HUES6 (cell line): ENCODE measurements around the gene MMP21.

Experiments
- H3K27ac ChIP-seq: 2 replicates; pipeline ENCODE4 v1.7.0; 2013; ENCODE audit warnings: low read depth, mild to moderate bottlenecking, low read length, inconsistent platforms
- H3K27me3 ChIP-seq: 2 replicates; pipeline ENCODE4 v1.6.1; 2013; ENCODE audit warnings: low read length; ENCODE audit not compliant: control insufficient read depth, insufficient read depth
- H3K36me3 ChIP-seq: 2 replicates; pipeline ENCODE4 v1.6.1; 2013; ENCODE audit warnings: low read length; ENCODE audit not compliant: control insufficient read depth, insufficient read depth
- H3K4me1 ChIP-seq: 2 replicates; pipeline ENCODE4 v1.6.1; 2013; ENCODE audit warnings: low read length; ENCODE audit not compliant: control insufficient read depth, insufficient read depth
- H3K4me3 ChIP-seq: 2 replicates; pipeline ENCODE4 v1.5.1; 2013; ENCODE audit warnings: low read depth, low read length
- H3K9ac ChIP-seq: one replicate; pipeline ENCODE4 v1.6.1; 2013; ENCODE audit warnings: mild to moderate bottlenecking, low read length
- H3K9me3 ChIP-seq: 2 replicates; pipeline ENCODE4 v1.6.1; 2013; ENCODE audit warnings: low read depth, low read length; ENCODE audit not compliant: control insufficient read depth, insufficient read depth

MMP21 gene

DNA sequence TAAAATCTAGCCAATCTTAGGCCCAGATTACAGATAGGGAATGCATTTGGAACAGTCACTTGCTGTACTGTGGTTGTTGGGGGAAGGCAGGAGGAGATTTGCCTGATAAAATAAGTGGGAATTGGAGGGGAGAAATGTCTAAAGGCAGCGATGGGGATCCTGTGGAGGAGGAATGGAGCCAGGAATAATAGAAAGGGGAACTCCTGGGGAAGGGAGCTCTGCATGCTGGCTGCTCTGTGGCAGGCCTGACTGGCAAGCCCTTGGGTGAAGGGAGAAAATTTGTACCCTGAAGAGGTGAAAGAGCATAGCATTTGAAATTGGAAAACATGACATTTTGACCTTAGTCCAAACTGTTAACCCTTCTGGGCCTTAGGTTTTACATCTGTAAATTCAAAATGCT, 13.7 kb downstream of the MMP21 start:
- Histone ChIP-seq H3K27ac (no peak overlapping the region), H3K36me3 (peaks cover 86% of the 10 kb centered on the region), H3K9ac (no peak overlapping the region)

DNA sequence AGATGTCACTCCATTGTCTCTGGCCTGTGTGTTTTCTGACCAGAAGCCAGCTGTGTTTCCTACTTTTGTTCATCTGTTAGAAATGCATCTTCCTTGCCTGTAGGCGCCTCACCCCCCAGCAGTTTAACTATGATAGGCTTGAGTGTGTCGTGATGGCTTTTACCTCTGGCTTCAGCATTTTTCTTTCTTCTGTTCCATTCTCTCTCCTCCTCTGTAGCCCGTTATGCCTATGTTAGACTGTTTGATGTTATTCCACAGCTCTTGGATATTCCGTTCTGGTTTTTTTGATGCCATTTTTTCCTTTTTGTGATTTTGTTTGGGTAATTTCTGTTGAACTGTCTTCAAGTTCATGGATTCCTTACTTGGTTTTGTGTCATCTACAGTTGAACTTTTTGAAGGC, 17.9 kb downstream of the MMP21 start:
- Histone ChIP-seq H3K4me3 (no peak overlapping the region), H3K9me3 (no peaks in the 10 kb centered on the region), H3K36me3 (peaks cover 89% of the 10 kb centered on the region), H3K27me3 (no peaks in the 10 kb centered on the region), H3K9ac (no peak overlapping the region), H3K27ac (no peak overlapping the region), H3K4me1 (peaks cover 9% of the 10 kb centered on the region; the same call in 1 of the 2 replicates)

More for the DNA sequence above, 13.7 kb downstream of the MMP21 start:
- no peaks in the 10 kb centered on the region for H3K9me3 ChIP-seq
- H3K4me3 ChIP-seq = no peak overlapping the region
- peaks cover 9% of the 10 kb centered on the region; the same call in 1 of the 2 replicates for H3K4me1 ChIP-seq
- no peaks in the 10 kb centered on the region for H3K27me3 ChIP-seq

DNA sequence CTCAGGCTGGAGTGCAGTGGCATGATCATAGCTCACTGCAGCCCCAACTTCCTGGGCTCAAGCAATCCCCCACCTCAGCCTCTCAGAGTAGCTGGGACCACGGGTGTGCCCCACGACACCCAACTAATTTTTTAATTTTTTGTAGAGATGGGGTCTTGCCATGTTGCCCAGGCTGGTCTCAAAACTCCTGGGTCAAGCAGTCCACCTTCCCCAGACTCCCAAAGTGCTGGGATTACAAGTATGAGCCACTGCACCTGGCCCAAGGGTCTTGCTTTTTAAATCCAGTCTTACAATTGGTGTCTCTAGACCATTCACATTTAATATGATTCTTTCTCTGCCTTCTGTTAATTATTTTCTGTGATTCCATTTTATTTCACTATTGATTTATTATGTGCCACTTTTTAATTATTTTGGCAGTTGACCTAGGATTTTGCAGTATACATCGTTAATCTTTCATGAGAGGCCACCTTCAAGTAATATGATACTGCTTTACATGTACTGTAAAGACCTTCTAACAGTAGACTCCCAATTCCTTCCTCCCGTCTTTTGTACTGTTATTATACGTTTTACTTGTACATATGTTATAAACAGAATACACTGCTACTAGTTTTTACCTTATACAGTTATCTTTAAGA, 18.7 kb downstream of the MMP21 start:
- Histone ChIP-seq H3K4me3 (no peak overlapping the region), H3K36me3 (peaks cover 88% of the 10 kb centered on the region), H3K9ac (no peak overlapping the region)

DNA sequence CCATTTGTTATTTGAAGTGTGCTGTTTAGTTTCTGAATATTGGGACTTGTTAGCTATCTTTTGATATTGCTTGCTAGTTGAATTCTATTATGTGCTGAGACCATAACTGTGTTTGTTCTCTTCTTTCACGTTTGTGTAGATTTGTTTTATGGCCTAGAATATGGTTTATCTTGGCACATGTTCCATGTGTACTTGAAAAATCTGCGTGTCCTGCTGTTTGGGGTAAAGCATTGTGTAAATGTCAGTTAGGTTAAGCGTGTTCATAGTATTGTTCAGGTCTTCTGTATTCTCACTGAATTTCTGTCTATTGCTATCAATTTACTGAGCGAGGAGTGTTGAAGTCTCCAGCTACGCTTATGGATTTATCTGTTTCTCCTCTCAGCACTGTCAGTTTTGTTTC, 19.4 kb downstream of the MMP21 start:
- H3K36me3 ChIP-seq = peaks cover 88% of the 10 kb centered on the region
- H3K4me3 ChIP-seq = no peak overlapping the region

More for the DNA sequence above, 18.7 kb downstream of the MMP21 start:
- Histone ChIP-seq H3K9me3 (no peaks in the 10 kb centered on the region), H3K27ac (no peak overlapping the region), H3K4me1 (peaks cover 3% of the 10 kb centered on the region; the same call in 1 of the 2 replicates), H3K27me3 (no peaks in the 10 kb centered on the region)

DNA sequence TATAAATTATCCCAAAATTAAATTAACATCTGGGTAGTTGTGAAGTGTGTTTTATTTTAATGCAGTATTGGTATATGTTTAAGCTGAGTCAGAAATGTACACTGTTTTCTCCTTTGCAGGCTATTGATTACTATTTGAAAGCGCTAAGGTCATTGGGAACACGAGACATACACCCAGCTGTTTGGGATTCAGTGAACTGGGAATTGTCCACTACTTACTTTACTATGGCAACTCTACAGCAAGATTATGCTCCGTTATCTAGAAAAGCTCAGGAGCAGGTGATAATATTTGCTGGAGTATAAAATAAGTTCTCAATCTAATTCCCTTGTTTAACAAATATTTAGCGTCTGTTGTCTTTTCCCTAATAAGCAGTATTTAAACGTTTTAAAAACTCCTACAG, 28.2 kb downstream of the MMP21 start:
- H3K9me3 ChIP-seq = no peaks in the 10 kb centered on the region
- no peak overlapping the region for H3K27ac ChIP-seq
- H3K4me1 ChIP-seq = no peaks in the 10 kb centered on the region
- H3K27me3 ChIP-seq = no peaks in the 10 kb centered on the region
- H3K4me3 ChIP-seq = no peak overlapping the region
- H3K9ac ChIP-seq = no peak overlapping the region
- H3K36me3 ChIP-seq = peaks cover 97% of the 10 kb centered on the region

More for the DNA sequence above, 19.4 kb downstream of the MMP21 start:
- H3K27ac ChIP-seq = no peak overlapping the region
- H3K9ac ChIP-seq = no peak overlapping the region
- no peaks in the 10 kb centered on the region for H3K27me3 ChIP-seq
- H3K4me1 ChIP-seq = no peaks in the 10 kb centered on the region
- H3K9me3 ChIP-seq = no peaks in the 10 kb centered on the region

DNA sequence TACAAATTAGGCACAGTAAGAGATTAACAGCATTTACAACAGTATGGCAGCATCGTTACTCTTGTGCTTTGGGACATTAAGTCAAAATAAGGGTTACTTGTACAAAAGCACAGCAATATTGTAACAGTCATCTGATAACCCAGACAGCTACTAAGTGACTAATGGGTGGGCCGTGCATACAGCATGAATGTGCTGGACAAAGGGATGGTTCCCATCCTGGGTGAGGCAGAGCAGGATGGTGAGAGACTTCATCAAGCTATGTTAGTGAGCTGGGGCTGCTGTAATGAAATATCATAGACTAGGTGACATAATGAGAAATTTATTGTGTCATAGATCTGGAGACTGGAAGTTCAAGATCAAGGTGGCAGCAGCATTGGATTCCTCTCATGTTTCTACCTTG, 30.7 kb downstream of the MMP21 start:
- H3K4me3 ChIP-seq = no peak overlapping the region
- H3K36me3 ChIP-seq = peaks cover 96% of the 10 kb centered on the region
- no peaks in the 10 kb centered on the region for H3K27me3 ChIP-seq
- H3K27ac ChIP-seq = no peak overlapping the region
- no peak overlapping the region for H3K9ac ChIP-seq
- no peaks in the 10 kb centered on the region for H3K4me1 ChIP-seq
- H3K9me3 ChIP-seq = no peaks in the 10 kb centered on the region

DNA sequence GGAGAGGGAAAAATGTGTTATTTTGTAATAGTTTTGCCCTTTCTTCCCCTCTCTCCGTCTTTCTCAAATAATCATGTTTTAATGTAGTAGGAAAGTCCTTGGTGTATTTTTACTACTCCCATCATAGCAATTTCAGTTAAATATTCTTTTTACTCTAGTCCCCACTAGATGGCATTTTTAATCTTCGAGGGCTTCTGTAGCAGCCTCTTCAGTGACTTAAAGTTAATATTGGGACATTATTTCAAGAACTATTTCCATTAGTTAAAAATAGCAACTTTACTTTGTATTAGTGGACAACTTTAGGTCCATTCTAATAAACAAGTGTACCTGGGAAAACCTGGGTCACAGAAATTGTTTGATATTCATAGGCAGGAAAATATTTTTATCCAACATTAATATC, 33.2 kb downstream of the MMP21 start:
- peaks cover 96% of the 10 kb centered on the region for H3K36me3 ChIP-seq
- H3K9me3 ChIP-seq = no peaks in the 10 kb centered on the region
- no peak overlapping the region for H3K27ac ChIP-seq
- no peaks in the 10 kb centered on the region for H3K27me3 ChIP-seq
- H3K4me3 ChIP-seq = no peak overlapping the region
- no peak overlapping the region for H3K9ac ChIP-seq
- no peaks in the 10 kb centered on the region for H3K4me1 ChIP-seq

DNA sequence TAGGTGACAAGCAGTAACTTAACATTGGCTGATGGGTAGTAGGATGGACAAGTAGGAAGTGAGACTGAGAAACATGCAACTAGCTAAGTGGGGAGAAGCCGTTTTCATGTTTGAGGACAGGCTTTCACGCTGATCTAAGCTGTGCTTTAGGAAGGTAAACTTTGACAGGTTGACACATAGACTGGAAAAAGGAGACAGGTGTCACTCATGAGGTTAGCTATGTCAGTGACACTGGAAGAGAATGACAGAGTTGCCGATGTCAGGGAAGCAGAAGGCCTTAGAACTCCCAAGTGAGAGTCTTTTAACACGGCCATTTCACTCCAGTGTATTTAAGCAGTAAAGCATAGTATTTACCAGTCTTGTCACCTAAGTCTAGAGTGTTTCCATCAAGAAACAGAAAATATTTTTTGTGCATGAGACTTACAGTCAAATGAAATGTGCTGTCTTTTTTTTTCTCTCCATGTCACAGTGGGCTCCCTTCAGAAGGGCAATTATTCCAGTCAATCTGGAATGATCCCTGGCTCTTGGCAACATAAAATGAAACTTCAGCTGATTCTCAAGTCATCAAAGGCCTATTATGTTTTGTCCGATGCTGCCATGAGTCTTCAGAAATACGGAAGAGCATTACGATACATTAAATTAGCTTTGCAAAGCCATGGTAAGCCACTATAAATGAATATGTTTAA, 35.5 kb downstream of the MMP21 start:
- Histone ChIP-seq H3K27me3 (no peaks in the 10 kb centered on the region), H3K9me3 (no peaks in the 10 kb centered on the region), H3K9ac (no peak overlapping the region), H3K27ac (no peak overlapping the region), H3K36me3 (peaks cover 98% of the 10 kb centered on the region), H3K4me1 (no peaks in the 10 kb centered on the region), H3K4me3 (no peak overlapping the region)

DNA sequence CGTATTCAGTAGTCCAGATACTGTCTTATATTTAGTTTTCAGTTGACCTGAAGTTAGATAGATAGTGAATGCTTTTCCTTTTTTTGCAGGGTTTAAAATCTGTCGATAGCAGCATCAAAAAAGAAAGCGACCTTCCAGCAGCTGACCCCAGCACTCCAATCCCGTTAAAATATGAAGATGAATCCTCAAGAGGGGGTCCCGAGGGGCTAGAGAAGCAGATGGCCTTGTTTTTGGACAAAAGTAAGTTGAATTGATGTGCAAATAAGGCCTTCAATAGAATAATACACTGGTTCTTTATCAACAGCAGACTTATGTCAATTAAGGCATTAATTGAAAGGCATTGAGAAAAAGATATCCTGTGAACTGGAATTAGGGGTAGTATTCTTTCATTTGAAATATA, 37.4 kb downstream of the MMP21 start:
- Histone ChIP-seq H3K27me3 (no peaks in the 10 kb centered on the region), H3K4me1 (no peaks in the 10 kb centered on the region), H3K9me3 (no peaks in the 10 kb centered on the region), H3K27ac (no peak overlapping the region), H3K4me3 (no peak overlapping the region), H3K9ac (no peak overlapping the region), H3K36me3 (peaks cover 97% of the 10 kb centered on the region)

DNA sequence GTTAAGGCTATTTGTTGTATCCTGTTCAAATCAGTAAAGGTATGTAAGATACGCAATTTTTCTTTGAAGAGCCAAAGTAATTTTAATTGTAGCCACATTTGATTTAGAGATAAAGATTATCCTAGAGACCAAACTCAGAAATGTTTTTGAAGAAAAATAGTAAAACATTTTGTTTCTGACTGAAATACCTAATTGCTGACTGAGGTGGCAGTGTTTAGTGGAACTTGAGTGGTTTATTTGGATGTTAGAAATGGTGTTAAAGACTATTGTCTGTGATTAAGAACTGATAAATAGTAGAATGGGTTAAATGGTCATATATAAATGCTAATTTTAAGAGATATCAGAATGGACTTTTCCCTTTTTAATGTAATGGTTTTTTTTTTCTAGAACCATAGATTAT, 40.8 kb downstream of the MMP21 start:
- Histone ChIP-seq H3K9me3 (no peaks in the 10 kb centered on the region), H3K27me3 (no peaks in the 10 kb centered on the region), H3K4me1 (no peaks in the 10 kb centered on the region), H3K36me3 (peaks cover 99% of the 10 kb centered on the region), H3K4me3 (no peak overlapping the region), H3K9ac (no peak overlapping the region), H3K27ac (no peak overlapping the region)

DNA sequence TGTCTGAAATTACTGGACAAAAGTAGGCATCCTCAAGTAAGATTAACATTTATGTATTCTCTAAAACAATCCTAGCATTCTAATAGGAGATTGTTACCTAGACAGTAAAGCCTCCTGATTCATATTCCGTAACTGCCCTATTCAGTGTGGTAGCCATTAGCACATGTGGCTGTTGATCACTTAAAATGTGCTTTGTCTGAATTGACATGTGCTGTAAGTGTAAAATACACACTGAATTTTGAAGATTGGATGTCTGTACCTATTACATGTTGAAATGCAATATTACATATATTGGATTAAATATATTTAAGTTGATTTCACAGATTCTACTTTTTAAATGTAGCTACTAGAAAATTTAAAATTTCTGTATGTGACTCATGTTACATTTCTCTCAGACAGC, 41.5 kb downstream of the MMP21 start:
- no peak overlapping the region for H3K27ac ChIP-seq
- H3K4me1 ChIP-seq = no peaks in the 10 kb centered on the region
- no peak overlapping the region for H3K9ac ChIP-seq
- peaks cover 99% of the 10 kb centered on the region for H3K36me3 ChIP-seq
- H3K27me3 ChIP-seq = no peaks in the 10 kb centered on the region
- H3K4me3 ChIP-seq = no peak overlapping the region
- H3K9me3 ChIP-seq = no peaks in the 10 kb centered on the region
